ENCODE measurements around the gene TYRO3.
"Not testable (repeated sequence)": the region's sequence is repeated elsewhere in the genome, so short reads cannot be mapped to it uniquely, and the experiment has no call there.

Gene TYRO3

GRCh38 chr15:41554915-41555314 is 4.1 kb upstream of the TYRO3 start:
- no peak for DNase-seq

GRCh38 chr15:41556677-41557076 is 2.3 kb upstream of the TYRO3 start:
- DNase-seq = no peak

GRCh38 chr15:41557673-41558399 is 1.2 kb upstream of the TYRO3 start:
- peak; percentile 73 for DNase-seq

GRCh38 chr15:41559239-41559782 is 299 bp downstream of the TYRO3 start:
- DNase-seq = no peak

- no peak for DNase-seq
Observed at GRCh38 chr15:41560572-41560874, 1.5 kb downstream of the TYRO3 start.

- DNase-seq = no peak
Observed at GRCh38 chr15:41561104-41561776, 2.2 kb downstream of the TYRO3 start.

GRCh38 chr15:41561777-41562145 is 2.7 kb downstream of the TYRO3 start:
- no peak for DNase-seq

GRCh38 chr15:41562244-41562643 is 3.2 kb downstream of the TYRO3 start:
- DNase-seq = no peak

GRCh38 chr15:41562784-41563198 is 3.8 kb downstream of the TYRO3 start:
- DNase-seq = no peak

GRCh38 chr15:41564286-41564959 is 5.4 kb downstream of the TYRO3 start:
- DNase-seq = no peak

- DNase-seq = no peak
Observed at GRCh38 chr15:41564960-41565502, 6.0 kb downstream of the TYRO3 start.

- DNase-seq = no peak
Observed at GRCh38 chr15:41565702-41566101, 6.7 kb downstream of the TYRO3 start.

GRCh38 chr15:41566121-41566885 is 7.3 kb downstream of the TYRO3 start:
- no peak for DNase-seq

- no peak for DNase-seq
Observed at GRCh38 chr15:41567261-41567660, 8.2 kb downstream of the TYRO3 start.

GRCh38 chr15:41567862-41568261 is 8.8 kb downstream of the TYRO3 start:
- no peak for DNase-seq

- DNase-seq = no peak
Observed at GRCh38 chr15:41568350-41569017, 9.5 kb downstream of the TYRO3 start.

- not testable (repeated sequence) for DNase-seq
Observed at GRCh38 chr15:41569232-41569631, 10.2 kb downstream of the TYRO3 start.

- DNase-seq = no peak
Observed at GRCh38 chr15:41570764-41571163, 11.8 kb downstream of the TYRO3 start.

GRCh38 chr15:41571948-41572347 is 12.9 kb downstream of the TYRO3 start:
- no peak for DNase-seq

GRCh38 chr15:41572866-41573265 is 13.9 kb downstream of the TYRO3 start:
- DNase-seq = no peak

- DNase-seq = no peak
Observed at GRCh38 chr15:41573396-41573795, 14.4 kb downstream of the TYRO3 start.

- DNase-seq = no peak
Observed at GRCh38 chr15:41574158-41574557, 15.1 kb downstream of the TYRO3 start.

Data from RPMI8226 (cell line).